IMR-90 (cell line): Measurements from ENCODE around the gene PKD1L1. TPM values are rescaled to one million over a fixed set of nuclear protein-coding genes. Genes with fewer than 3 reads are reported as not detected.

Experiments
- ATAC-seq: fragments of 200-7000 bp; cut with Tn5 transposase; 2 replicates; pipeline ENCODE4 v1.9.1; 2020; ENCODE audit warnings: low read depth, mild to moderate bottlenecking, moderate library complexity
- BruUV-seq: library from RNA; stranded (reverse); fragments of 400-500 nt; replicated peaks from 2 replicates; lab custom pipeline; 2021; lab: Mats Ljungman, UMichigan
- CTCF ChIA-PET: fragments of 300-600 bp; formaldehyde crosslinking; extraction: SDS; loops from one replicate; lab custom pipeline; 2021; ENCODE audit warnings: antibody characterized with exemption; lab: Yijun Ruan, JAX
- POLR2A ChIA-PET: fragments of 300-600 bp; sonication (Branson Sonifier 250); formaldehyde crosslinking; loops from one replicate; lab custom pipeline; 2022; ENCODE audit warnings: antibody characterized with exemption; ENCODE audit not compliant: unreplicated experiment; lab: Charles Lee
- DNase-seq: peaks from one replicate; pipeline ENCODE4 v3.0.0; 2013
- H2AFZ ChIP-seq: replicated peaks from 2 replicates; pipeline ENCODE3; 2013; ENCODE audit warnings: low read length, mild to moderate bottlenecking; ENCODE audit not compliant: poor library complexity
- H2AK5ac ChIP-seq: 2 replicates; pipeline ENCODE4 v1.6.1; 2013; ENCODE audit warnings: low read depth, low read length, inconsistent platforms
- H2AK9ac ChIP-seq: replicated peaks from 2 replicates; pipeline ENCODE3; 2013; ENCODE audit warnings: mild to moderate bottlenecking, low read depth, low read length, moderate library complexity; ENCODE audit not compliant: poor library complexity
- H2BK120ac ChIP-seq: 2 replicates; pipeline ENCODE4 v1.6.1; 2013; ENCODE audit warnings: low read depth, low read length, inconsistent platforms
- H2BK15ac ChIP-seq: 3 replicates; pipeline ENCODE4 v1.6.1; 2013; ENCODE audit warnings: low read depth, low read length, inconsistent platforms
- H2BK20ac ChIP-seq: 2 replicates; pipeline ENCODE4 v1.6.1; 2013; ENCODE audit warnings: low read depth, mild to moderate bottlenecking, inconsistent platforms, low read length, moderate library complexity
- H2BK5ac ChIP-seq: 2 replicates; pipeline ENCODE4 v1.6.1; 2013; ENCODE audit warnings: mild to moderate bottlenecking, low read depth, low read length, inconsistent platforms; ENCODE audit not compliant: poor library complexity, severe bottlenecking
- H3K14ac ChIP-seq: replicated peaks from 2 replicates; pipeline ENCODE4 v1.6.1; 2013; ENCODE audit warnings: low read depth, low read length, inconsistent platforms
- H3K18ac ChIP-seq: 2 replicates; pipeline ENCODE4 v1.6.1; 2013; ENCODE audit warnings: low read depth, low read length, control low read depth
- H3K23ac ChIP-seq: 2 replicates; pipeline ENCODE4 v1.6.1; 2013; ENCODE audit warnings: low read depth, low read length, inconsistent platforms
- H3K27ac ChIP-seq: 2 replicates; pipeline ENCODE4 v1.5.1; 2013; ENCODE audit warnings: mild to moderate bottlenecking, control low read depth, low read length; ENCODE audit not compliant: insufficient read depth
- H3K27me3 ChIP-seq: 2 replicates; pipeline ENCODE4 v1.6.1; 2013; ENCODE audit warnings: low read length; ENCODE audit not compliant: control insufficient read depth, insufficient read depth
- H3K36me3 ChIP-seq: 2 replicates; pipeline ENCODE4 v1.6.1; 2013; ENCODE audit warnings: low read length, mixed read lengths; ENCODE audit not compliant: control insufficient read depth, insufficient read depth
- H3K4ac ChIP-seq: 2 replicates; pipeline ENCODE4 v1.6.1; 2013; ENCODE audit warnings: low read depth, low read length, inconsistent platforms
- H3K4me1 ChIP-seq: 2 replicates; pipeline ENCODE4 v1.6.1; 2013; ENCODE audit warnings: low read length, mixed read lengths; ENCODE audit not compliant: control insufficient read depth, insufficient read depth
- H3K4me2 ChIP-seq: 2 replicates; pipeline ENCODE4 v1.6.1; 2013; ENCODE audit warnings: low read depth, mild to moderate bottlenecking, control low read depth, low read length, moderate library complexity
- H3K4me3 ChIP-seq: 2 replicates; pipeline ENCODE4 v1.5.1; 2013; ENCODE audit warnings: low read depth, mild to moderate bottlenecking, control low read depth, low read length, moderate library complexity; ENCODE audit not compliant: insufficient read depth
- H3K56ac ChIP-seq: 2 replicates; pipeline ENCODE4 v1.6.1; 2013; ENCODE audit warnings: low read length, inconsistent platforms; ENCODE audit not compliant: insufficient read depth; ENCODE audit errors: extremely low read depth
- H3K79me1 ChIP-seq, 2 experiments: 2 replicates each; pipeline ENCODE4 v1.6.1; 2013; ENCODE audit warnings: low read length in 2 of 2, inconsistent platforms in 1 of 2, low read depth in 1 of 2
- H3K9ac ChIP-seq: 2 replicates; pipeline ENCODE4 v1.6.1; 2013; ENCODE audit warnings: low read depth, low read length, control low read depth
- H3K9me1 ChIP-seq: 2 replicates; pipeline ENCODE4 v1.6.1; 2013; ENCODE audit warnings: low read length, inconsistent platforms; ENCODE audit not compliant: insufficient read depth
- H3K9me3 ChIP-seq: 2 replicates; pipeline ENCODE4 v1.6.1; 2013; ENCODE audit warnings: low read length; ENCODE audit not compliant: control insufficient read depth, insufficient read depth
- H4K20me1 ChIP-seq: 2 replicates; pipeline ENCODE4 v1.6.1; 2013; ENCODE audit warnings: low read length, inconsistent platforms; ENCODE audit not compliant: insufficient read depth
- H4K5ac ChIP-seq: 2 replicates; pipeline ENCODE4 v1.6.1; 2013; ENCODE audit warnings: mild to moderate bottlenecking, low read depth, low read length, control low read depth
- H4K8ac ChIP-seq, 2 experiments: 2 replicates each; pipeline ENCODE4 v1.6.1; 2013; ENCODE audit warnings: low read depth in 2 of 2, low read length in 2 of 2, control low read depth in 1 of 2, inconsistent platforms in 1 of 2
- H4K91ac ChIP-seq: 2 replicates; pipeline ENCODE4 v1.6.1; 2013; ENCODE audit warnings: low read depth, low read length, inconsistent platforms; ENCODE audit not compliant: insufficient read depth
- BHLHE40 ChIP-seq: fragments of 150-350 bp; IDR thresholded peaks from 2 replicates; pipeline ENCODE4 v1.6.1; 2016; ENCODE audit warnings: mild to moderate bottlenecking, low read depth, low read length
- ELK1 ChIP-seq: fragments of 150-350 bp; IDR thresholded peaks from 2 replicates; pipeline ENCODE4 v1.6.1; 2016; ENCODE audit warnings: low read depth, mild to moderate bottlenecking, low read length, moderate library complexity, borderline replicate concordance
- RAD21 ChIP-seq: IDR thresholded peaks from 2 replicates; pipeline ENCODE4 v1.6.1; 2012; ENCODE audit warnings: low read length, improper control_type of control experiment
- WGBS, 2 experiments: methylation state at CpG; one replicate each; pipeline versions ENCODE4 v1.1.5 to v1.1.7; 2013; ENCODE audit warnings: missing lambda C conversion rate in 2 of 2; ENCODE audit not compliant: insufficient read length in 1 of 2; ENCODE audit errors: extremely low coverage in 2 of 2; 5-methylcytosine and 5-hydroxymethylcytosine counted together
- dilution Hi-C: fragments of 300-500 bp; cut with HindIII; formaldehyde crosslinking; loops from one replicate; pipeline ENCODE4 v1.14.3; 2018; ENCODE audit warnings: low sequenced_read_pairs; ENCODE audit not compliant: unreplicated experiment
- in situ Hi-C: fragments of 300-500 bp; cut with MboI; formaldehyde crosslinking; loops from 3 replicates; pipeline ENCODE4 v1.14.3; 2019; ENCODE audit warnings: low sequenced_read_pairs, inconsistent platforms, mixed read lengths
- intact Hi-C: fragments of 100-400 bp; cut with micrococcal nuclease; formaldehyde crosslinking; loops from 2 replicates; pipeline ENCODE4 v1.10.0; 2022
- polyA plus RNA-seq, 3 experiments: library from polyadenylated mRNA; depleted of rRNA; stranded (reverse); fragments of >200 nt; gene quantifications; 2 replicates each; pipeline ENCODE4 v1.2.3, GENCODE V29; 2012; ENCODE audit warnings: low replicate concordance in 1 of 3
- total RNA-seq: library from RNA; depleted of rRNA; stranded (reverse); fragments of >200 nt; gene quantifications from 2 replicates; pipeline ENCODE4 v1.2.3, GENCODE V29; 2012

PKD1L1 gene
- total and polyA plus RNA-seq, 2 of the 4 experiments (the other 2 are of a cell fraction): under 0.01 to 0.15 TPM

GRCh38 chr7:47776335-47776734, 171.9 kb downstream of the PKD1L1 start:
- peaks cover 13% of the 10 kb centered on the region; the same call in 1 of the 2 replicates for H3K9me1 ChIP-seq
- no TSS peak for BruUV-seq
- H3K23ac ChIP-seq: no peak overlapping the region
- H4K20me1 ChIP-seq: no peaks in the 10 kb centered on the region
- H3K27me3 ChIP-seq: no peaks in the 10 kb centered on the region
- H4K8ac ChIP-seq: no peak overlapping the region
- H2BK5ac ChIP-seq: no peak overlapping the region
- ChIA-PET POLR2A (no interaction called here), CTCF (no interaction called here)
- H2BK20ac ChIP-seq: peak overlapping the region; percentile 34; the same call in 1 of the 2 replicates
- dilution Hi-C loops (no loop called here), intact Hi-C loops (no loop called here), in situ Hi-C loops (no loop called here)
- DNase-seq: no peak
- H3K56ac ChIP-seq: no peak overlapping the region
- TF ChIP-seq RAD21: no peak
- TF ChIP-seq ELK1: no peak
- TF ChIP-seq BHLHE40: no peak
- peak overlapping the region; percentile 50 for H3K4ac ChIP-seq
- ATAC-seq: no peak
- 0 out of 2 replicates have a peak overlapping the region, but pooled peaks have one; percentile 19 for H4K91ac ChIP-seq
- H3K36me3 ChIP-seq: no peaks in the 10 kb centered on the region
- H3K18ac ChIP-seq: no peak overlapping the region
- 0 out of 2 replicates have a peak, but pooled peaks cover 6% of the 10 kb centered on the region for H3K4me1 ChIP-seq
- no peak overlapping the region for H2AK5ac ChIP-seq
- no peaks in the 10 kb centered on the region for H3K79me1 ChIP-seq
- H3K27ac ChIP-seq: no peak overlapping the region
- H2BK15ac ChIP-seq: no peak overlapping the region
- H2AK9ac ChIP-seq: no peak overlapping the region
- H2BK120ac ChIP-seq: 0 out of 2 replicates have a peak overlapping the region, but pooled peaks have one; percentile 22
- H3K9me3 ChIP-seq: no peaks in the 10 kb centered on the region
- no peak overlapping the region for H4K5ac ChIP-seq
- no peak overlapping the region for H3K4me3 ChIP-seq
- no peak overlapping the region for H3K4me2 ChIP-seq
- H2AFZ ChIP-seq: no peak overlapping the region
- no CpG with 5 or more reads among the region's 1 CpG for WGBS, 2 experiments
- no peak overlapping the region for H3K9ac ChIP-seq
- no peak overlapping the region for H3K14ac ChIP-seq
